Measurements from ENCODE around the gene HECTD4.

The HECTD4 gene

DNA sequence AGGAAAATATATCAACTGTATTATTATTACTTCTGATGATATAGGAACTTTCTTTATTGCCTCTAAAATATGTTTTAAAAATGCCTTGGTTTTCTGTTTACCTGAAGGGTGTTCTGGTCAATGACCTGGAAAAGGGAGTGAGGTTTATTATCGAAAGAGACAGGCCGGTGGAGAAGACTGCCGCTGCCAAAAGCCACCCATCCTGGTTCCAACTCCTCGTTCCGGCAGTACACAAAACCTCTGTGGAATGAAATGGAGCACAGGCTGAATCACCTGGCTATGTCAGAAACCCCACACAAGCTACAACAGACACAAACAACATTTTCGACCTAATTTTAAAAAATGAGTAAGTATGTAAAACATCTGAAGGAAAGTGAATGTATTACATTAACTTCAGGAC is 73.6 kb downstream of the HECTD4 start:
- no peak for DNase-seq (ENCODE audit: low read depth)
- H3K4me3 ChIP-seq (ENCODE audit: control insufficient read depth, low read depth, low read length) = no peak overlapping the region
- TF ChIP-seq, protein P1, sequence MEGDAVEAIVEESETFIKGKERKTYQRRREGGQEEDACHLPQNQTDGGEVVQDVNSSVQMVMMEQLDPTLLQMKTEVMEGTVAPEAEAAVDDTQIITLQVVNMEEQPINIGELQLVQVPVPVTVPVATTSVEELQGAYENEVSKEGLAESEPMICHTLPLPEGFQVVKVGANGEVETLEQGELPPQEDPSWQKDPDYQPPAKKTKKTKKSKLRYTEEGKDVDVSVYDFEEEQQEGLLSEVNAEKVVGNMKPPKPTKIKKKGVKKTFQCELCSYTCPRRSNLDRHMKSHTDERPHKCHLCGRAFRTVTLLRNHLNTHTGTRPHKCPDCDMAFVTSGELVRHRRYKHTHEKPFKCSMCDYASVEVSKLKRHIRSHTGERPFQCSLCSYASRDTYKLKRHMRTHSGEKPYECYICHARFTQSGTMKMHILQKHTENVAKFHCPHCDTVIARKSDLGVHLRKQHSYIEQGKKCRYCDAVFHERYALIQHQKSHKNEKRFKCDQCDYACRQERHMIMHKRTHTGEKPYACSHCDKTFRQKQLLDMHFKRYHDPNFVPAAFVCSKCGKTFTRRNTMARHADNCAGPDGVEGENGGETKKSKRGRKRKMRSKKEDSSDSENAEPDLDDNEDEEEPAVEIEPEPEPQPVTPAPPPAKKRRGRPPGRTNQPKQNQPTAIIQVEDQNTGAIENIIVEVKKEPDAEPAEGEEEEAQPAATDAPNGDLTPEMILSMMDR (conservative IDR thresholded peaks at IDR 0.05; ENCODE audit: control insufficient read depth, insufficient read depth, low read depth, low read length) = no peak

DNA sequence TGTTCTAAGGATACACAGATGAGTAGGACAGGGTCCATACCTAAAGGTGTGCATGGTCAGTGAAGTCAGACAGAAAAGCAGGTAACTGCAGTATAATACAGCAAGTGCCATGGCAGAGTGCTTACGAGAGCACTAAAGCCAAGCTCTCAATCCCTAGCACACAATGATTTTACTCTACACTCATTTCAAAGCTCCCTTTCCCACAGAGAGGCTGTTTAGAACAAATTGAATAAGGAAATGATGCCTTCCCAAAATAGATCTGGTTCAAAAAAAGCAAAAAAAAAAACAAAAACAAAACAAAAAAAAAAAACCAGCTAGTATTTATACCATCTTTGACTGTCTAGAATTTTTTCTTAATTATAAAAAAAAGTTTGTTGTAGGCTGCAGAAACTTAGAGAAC is 74.1 kb downstream of the HECTD4 start:
- DNase-seq (ENCODE audit: low read depth) = no peak
- no peak overlapping the region for H3K4me3 ChIP-seq (ENCODE audit: control insufficient read depth, low read depth, low read length)
- TF ChIP-seq, protein P1 (conservative IDR thresholded peaks at IDR 0.05; ENCODE audit: control insufficient read depth, insufficient read depth, low read depth, low read length) = no peak

DNA sequence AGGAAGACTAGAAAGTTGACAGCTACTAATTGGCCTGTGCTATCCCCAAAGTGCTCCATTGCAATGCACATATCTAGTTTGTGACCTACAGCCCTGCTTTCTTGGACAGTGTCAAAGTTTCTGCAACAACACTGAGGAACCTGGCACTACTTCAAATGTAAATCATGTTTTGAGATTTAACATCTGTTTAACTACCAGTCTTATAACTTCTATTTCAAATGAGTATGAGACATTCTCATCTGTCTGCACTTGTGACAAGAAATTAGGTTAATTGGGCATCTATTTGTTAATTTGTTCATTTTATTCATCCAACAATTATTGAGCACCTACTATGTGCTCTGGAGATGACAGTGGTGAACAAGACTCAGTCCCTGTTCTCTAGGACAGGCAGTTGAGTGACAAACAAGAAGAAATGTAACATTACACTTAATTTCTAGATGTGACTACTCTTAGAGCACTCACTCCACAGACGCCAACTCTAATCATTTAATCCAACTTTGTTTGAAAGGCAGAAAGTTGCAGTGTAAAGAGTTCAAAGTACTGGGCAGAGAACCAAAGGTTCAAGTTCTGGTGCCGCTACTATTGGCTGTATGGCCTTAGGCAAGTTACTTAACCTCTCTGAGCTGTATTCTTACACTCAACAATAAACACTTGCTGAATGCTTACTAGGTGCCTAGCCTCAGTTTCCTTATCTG is 74.8 kb downstream of the HECTD4 start:
- H3K4me3 ChIP-seq (ENCODE audit: control insufficient read depth, low read depth, low read length) = no peak overlapping the region
- TF ChIP-seq, protein P1 (conservative IDR thresholded peaks at IDR 0.05; ENCODE audit: control insufficient read depth, insufficient read depth, low read depth, low read length) = no peak
- DNase-seq (ENCODE audit: low read depth) = no peak

DNA sequence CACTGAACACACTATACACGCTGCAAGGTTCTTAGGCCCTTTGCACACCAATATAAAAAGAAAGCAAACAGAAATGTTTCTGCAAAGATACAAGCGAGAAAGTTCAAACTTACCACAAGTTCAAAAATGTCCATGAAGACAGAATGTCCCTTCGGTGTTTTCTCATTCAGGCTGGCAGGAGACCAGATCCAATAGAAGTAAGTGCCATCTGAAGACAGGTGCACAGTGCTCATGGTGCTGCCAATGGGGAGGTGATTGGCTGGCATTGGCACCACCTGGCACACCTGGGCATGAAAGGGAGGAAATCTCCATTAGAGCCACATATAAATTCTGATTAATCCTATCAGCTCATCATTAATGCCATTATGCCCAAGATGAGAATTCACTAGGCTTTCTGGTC is 76.3 kb downstream of the HECTD4 start:
- DNase-seq (ENCODE audit: low read depth) = no peak
- no peak overlapping the region for H3K4me3 ChIP-seq (ENCODE audit: control insufficient read depth, low read depth, low read length)
- TF ChIP-seq, protein P1 (conservative IDR thresholded peaks at IDR 0.05; ENCODE audit: control insufficient read depth, insufficient read depth, low read depth, low read length) = no peak

DNA sequence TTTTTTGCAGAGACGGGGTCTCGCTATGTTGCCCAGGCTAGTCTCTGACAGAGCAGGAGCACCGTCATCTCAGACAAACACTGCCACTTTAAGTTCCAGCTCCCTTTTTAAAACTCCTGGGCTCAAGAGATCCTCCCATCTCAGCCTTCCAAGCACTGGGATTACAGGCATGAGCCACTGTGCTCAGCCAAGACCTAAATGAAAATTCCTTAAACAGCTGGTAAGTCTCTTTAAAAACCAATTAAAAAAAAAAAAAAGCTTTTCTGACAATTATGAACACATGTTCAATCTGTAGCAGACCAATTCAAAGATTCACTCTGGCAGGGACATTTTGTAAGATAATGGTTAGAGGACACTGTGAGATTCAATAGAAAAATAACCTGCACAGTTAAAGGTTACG is 77.8 kb downstream of the HECTD4 start:
- DNase-seq (ENCODE audit: low read depth) = no peak
- H3K4me3 ChIP-seq (ENCODE audit: control insufficient read depth, low read depth, low read length) = no peak overlapping the region
- TF ChIP-seq, protein P1 (conservative IDR thresholded peaks at IDR 0.05; ENCODE audit: control insufficient read depth, insufficient read depth, low read depth, low read length) = no peak

DNA sequence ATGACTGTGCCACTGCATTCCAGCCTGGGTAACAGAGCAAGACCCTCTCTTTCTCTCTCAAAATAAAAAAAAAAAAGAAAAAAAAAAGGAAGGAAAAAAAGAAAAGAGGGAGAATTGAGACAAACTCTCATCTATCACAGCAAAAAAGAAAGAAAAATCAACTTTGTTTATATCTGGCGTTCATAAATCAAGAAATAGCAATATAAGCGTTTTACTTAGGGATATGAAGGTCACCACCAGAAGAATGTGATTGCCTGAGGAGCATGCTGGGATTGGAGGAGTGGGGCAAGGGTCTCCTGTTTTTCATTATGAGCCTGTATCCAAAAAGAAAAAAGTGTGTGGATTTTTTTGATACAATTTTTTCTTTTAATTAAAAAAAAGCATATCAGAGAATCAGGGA is 78.4 kb downstream of the HECTD4 start:
- TF ChIP-seq, protein P1 (conservative IDR thresholded peaks at IDR 0.05; ENCODE audit: control insufficient read depth, insufficient read depth, low read depth, low read length) = no peak
- H3K4me3 ChIP-seq (ENCODE audit: control insufficient read depth, low read depth, low read length) = no peak overlapping the region
- no peak for DNase-seq (ENCODE audit: low read depth)

DNA sequence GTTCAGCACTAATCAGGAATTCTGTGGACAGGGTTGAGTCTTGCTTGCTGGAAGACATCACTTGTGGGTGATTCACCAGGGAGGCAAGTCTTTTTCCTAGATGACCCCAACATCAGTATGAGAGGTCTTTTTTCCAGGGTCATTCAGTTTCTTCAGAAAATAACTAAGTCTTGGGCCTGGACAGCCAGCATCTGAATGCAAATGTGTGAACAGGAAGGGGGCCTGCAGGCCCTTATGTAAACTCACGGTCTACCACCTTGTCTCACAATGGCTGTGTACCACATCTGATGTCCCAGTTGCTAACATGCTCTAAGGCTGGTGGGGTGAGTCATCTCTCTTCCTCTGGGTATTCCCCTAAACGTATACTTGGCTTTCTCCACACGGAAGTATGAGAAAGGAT is 79.2 kb downstream of the HECTD4 start:
- peak; percentile 80 for DNase-seq (ENCODE audit: low read depth)
- no peak overlapping the region for H3K4me3 ChIP-seq (ENCODE audit: control insufficient read depth, low read depth, low read length)
- TF ChIP-seq, protein P1 (conservative IDR thresholded peaks at IDR 0.05; ENCODE audit: control insufficient read depth, insufficient read depth, low read depth, low read length) = no peak

Measured in fibroblast of mammary gland (primary cell).